Daoy (cell line): Measurements from ENCODE around the gene TFEB. TPM values are rescaled to one million over a fixed set of nuclear protein-coding genes. Genes with fewer than 3 reads are reported as not detected.

Source experiments
- DNase-seq: peaks from one replicate; pipeline ENCODE4 v3.0.0-alpha.2; 2015; ENCODE audit warnings: low read depth
- total RNA-seq: library from RNA; depleted of rRNA; stranded (reverse); fragments of >200 nt; shearing (Covaris generic); gene quantifications from 2 replicates; pipeline ENCODE4 v1.2.3, GENCODE V29; 2014

Gene TFEB
- total RNA-seq, 1 experiment from 2014 or later: 8.1 TPM

GRCh38 chr6:41739041-41739440 is 3.6 kb upstream of the TFEB start:
- no peak for DNase-seq

GRCh38 chr6:41737591-41738130 is 2.3 kb upstream of the TFEB start:
- no peak for DNase-seq

GRCh38 chr6:41736800-41737555 is 1.6 kb upstream of the TFEB start:
- DNase-seq: no peak

DNA sequence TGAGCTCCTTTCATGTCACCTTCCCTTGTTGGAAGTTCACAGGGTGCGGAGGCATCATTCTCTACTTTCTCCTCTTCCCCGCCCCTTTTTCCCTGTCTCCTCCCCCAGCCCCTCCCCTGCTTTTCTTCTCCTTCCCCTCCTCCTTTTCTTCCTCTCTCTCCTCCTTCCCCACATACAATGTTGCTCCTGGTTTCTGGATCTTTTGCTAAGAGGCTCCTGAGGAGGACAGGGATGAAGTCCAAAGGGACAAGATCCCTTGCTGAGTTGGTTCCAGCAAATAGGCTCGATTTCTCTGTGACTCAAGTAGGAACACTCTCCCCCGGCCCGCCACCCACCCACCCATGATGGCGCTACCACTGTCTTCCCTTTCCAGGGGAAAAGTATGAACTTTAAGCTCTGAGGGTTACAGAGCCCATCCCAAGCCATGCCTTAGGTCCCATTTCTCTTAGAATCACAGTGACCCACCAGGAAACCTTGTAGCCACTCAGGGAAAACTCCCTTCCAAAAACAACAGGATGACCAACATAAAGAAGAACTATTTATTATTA is 852 bp upstream of the TFEB start:
- DNase-seq: no peak

- peak; percentile 86 for DNase-seq
Observed at GRCh38 chr6:41734666-41735426, 562 bp downstream of the TFEB start.

DNA sequence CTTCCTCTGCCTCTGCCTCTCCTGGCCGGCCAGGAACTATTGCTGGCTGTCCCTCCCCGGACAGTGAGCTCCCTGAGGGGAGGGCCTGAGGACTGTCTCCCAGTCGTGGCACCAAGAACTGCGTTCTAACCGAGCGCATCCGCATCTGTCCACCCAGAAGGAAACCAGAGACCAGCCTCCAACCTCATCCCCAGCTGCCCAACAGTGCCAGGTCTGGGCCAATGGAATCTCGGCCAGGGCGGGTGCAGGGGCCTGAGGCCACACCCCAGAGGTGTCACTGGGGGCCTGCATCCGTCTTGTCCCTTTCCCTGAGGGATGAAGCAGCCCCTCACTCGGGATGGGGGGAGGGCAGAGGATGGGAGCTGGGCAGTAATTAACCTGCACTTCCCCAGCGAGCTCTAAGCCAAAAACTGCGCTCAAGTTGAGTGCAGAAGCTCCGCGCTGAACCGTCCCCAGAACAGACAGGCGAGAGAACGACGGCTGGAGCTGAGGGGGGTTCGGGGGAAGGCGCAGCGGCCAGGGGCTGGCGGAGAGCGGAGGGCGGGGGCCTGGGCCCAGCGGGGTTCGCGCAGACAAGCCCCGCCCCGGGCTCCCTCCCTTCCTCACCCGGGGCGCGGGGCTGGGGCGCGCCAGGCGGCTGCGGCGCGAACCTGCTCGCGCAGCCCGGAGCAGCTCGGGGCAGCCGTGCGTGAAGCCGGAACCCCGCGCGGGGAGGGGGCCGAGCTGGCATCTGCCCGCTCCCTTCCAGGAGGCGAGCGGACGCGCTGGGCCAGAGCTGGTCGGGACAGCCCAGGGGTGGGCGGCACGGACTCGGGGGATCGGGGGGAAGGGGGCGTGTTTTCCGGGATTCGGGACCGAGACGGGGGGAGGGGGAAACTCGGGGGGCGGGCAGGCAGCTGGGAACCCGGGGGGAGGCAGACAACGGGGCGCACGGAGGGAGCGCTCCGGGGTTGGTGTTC is 1.4 kb downstream of the TFEB start:
- peak; percentile 84 for DNase-seq

GRCh38 chr6:41733360-41733706 is 2.1 kb downstream of the TFEB start:
- DNase-seq: peak; percentile 39

DNA sequence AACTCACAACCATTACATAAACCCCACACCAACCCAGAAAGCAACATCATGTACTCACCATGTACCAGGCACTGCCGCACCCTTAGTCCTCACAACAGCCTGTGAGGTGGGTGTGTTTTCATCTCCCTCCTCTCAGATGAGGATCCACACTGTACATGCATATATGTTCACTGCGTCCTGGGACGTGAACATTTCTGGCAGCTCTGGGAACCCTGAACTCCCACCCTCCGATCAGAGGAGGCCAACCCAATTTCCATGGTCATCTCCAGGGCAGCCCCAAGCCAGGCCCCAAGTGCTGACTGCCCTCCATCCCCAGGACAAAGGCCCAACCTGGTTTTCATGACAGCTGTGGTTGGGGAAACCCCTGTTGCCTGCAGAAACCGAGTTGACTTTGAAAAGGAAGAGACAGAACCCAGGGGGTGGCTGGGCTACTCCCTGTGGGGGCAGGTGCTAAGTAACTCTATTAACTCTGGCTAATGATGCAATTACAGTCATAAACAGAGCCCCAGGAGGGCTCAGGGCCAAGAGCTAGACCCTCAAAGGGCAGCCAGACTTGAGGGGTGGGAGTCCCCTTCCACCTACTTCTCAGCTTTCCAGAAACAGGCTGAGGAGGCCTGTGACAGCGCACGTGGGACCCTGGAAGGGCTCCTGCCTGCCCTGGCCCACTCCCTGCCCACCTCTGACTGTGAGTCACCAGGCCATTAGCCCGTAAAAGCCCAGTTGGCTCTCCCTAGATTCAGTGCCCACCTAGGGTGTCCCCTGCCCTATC is 2.6 kb downstream of the TFEB start:
- peak; percentile 59 for DNase-seq

DNA sequence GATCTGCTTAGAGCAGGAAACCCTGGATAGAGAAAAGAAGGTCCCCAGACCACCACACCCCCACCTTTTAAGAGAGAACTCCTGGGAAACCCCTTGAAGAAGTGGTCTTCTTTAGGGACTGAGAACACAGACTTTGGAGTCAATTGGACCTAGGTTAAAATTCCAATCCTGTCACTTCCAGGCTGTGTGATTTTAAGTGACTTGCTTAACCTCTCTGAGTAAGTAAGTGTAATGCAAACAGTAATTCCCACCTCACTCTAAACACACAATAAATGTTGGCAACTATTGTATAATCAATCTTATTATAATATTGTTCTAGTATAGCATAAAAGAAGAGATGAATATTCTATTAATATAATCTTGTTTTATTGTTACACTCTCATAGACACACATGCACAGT is 3.3 kb downstream of the TFEB start:
- no peak for DNase-seq

GRCh38 chr6:41731561-41732086 is 3.8 kb downstream of the TFEB start:
- DNase-seq: no peak

DNA sequence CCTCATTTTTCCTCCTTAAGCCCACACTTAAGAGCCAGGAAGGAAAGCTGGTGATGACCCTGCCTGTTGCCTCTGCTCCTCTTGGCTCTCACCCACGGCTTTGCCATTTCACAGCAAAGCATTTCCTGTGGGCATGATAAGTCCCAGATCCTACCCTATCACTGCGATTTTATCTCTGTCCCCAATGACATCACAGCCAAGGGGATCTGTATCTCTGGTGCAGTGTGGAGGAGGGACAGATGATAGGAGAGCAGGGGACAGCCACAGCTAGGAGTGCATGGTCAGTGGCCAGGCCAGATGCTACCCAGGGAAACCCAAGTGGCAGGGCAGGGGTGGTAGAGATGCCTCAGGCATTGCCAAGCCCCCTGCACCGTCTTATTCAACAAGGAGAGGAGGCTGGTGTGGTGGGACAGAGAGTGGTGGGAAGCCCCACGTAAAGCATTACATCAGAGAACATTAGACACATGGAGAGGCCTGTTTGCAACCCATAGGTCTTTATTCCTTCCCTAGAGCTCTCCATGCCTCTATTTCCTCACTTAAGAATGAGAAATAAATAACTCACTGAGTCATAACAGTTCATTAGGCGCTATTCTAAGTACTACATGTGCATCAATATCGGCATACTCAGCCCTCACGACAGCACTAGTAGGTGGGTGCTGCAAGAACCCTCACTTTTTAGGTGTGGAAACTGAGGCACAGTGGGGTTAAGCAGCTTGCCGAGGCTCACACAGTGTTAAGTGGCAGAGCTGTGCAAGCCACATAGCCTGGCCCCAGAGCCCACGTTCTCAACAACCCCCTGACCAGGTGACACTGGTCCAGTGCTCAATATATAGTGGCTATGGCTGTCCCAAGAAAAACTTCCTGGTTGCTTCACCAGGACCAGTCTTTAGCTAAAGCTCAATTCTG is 4.6 kb downstream of the TFEB start:
- DNase-seq: peak; percentile 55

- DNase-seq: no peak
Observed at GRCh38 chr6:41729624-41730023, 5.8 kb downstream of the TFEB start.

DNA sequence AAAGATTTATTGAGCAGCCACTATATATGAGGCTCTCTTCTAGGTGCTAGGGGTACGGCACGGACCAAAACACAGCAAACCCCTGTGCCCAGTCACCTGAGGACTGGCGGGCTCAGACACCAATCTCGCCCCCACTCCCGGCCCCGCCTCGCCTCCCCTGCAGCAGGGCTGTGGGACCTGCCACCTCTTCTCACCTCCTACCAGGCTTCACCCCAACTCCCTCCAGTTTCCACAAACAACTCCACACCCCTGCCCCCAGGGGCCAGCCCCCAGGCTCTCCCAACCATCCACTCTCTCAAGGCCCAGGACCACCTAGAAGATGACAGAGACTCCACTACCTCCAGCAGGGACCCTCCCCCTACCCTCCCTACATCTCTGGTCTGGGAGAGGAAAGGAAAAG is 6.5 kb downstream of the TFEB start:
- DNase-seq: no peak

- no peak for DNase-seq
Observed at GRCh38 chr6:41728073-41728936, 7.1 kb downstream of the TFEB start.

DNA sequence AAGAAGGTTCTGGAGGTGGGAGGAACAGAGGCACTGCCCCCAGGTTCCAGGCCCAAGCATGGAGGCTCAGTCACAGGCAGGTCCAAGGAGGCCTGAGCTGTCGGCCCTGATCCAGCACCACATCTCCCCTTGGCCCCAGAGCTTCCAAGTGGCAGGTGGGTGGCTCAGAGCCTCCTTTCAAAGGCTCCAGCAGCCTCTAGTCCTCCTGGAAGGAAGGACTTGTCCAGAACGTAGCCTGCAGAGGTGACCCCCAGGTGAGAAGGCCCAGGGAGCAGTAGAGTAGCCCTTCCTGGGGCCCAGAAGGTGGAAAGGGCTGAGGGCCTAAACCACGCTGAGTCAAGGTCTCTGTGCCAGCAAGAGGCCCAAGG is 7.7 kb downstream of the TFEB start:
- no peak for DNase-seq

- no peak for DNase-seq
Observed at GRCh38 chr6:41726876-41727275, 8.5 kb downstream of the TFEB start.

GRCh38 chr6:41724586-41725501 is 10.6 kb downstream of the TFEB start:
- no peak for DNase-seq

DNA sequence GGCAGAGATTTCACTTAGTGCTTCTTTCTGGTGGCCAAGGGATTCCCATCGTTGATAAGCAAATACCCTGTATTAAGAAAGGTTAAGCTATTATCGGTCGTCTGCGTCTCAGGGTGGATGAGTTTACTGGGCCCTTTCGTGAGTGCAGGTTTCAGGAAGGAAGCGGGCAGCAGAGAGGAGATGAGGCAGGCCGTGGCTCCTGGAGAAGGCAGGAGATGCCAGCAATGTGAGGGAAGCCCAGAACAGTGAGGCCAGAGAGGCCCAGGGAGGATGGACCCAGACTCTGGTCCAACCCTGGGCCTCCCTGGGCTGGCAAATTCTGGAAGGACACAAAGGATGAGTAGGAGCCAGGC is 11.2 kb downstream of the TFEB start:
- no peak for DNase-seq
